GM23338 (cell line): ENCODE measurements around the gene KCNIP2. TPM values are rescaled to one million over a fixed set of nuclear protein-coding genes. Genes with fewer than 3 reads are reported as not detected.

Source experiments
- ATAC-seq: fragments of 200-7000 bp; cut with Tn5 transposase; 3 replicates; pipeline ENCODE4 v1.9.1; 2020
- DNase-seq: peaks from one replicate; pipeline ENCODE4 v3.0.0-alpha.2; 2015; ENCODE audit warnings: low spot score
- H2AFZ ChIP-seq: fragments of 200-600 bp; sonication (generic); 2 replicates; pipeline ENCODE4 v1.8.0; 2016; ENCODE audit warnings: antibody characterized with exemption, mild to moderate bottlenecking, moderate library complexity
- H3F3A ChIP-seq: fragments of 200-600 bp; sonication (generic); replicated peaks from 2 replicates; pipeline ENCODE4 v1.8.0; 2017; ENCODE audit warnings: antibody characterized with exemption, mixed run types, low read depth
- H3K27ac ChIP-seq: fragments of 200-600 bp; sonication (generic); 2 replicates; pipeline ENCODE4 v1.6.1; 2016; ENCODE audit warnings: low read depth
- H3K27me3 ChIP-seq: fragments of 200-600 bp; sonication (generic); 2 replicates; pipeline ENCODE4 v1.8.0; 2016; ENCODE audit warnings: mild to moderate bottlenecking, mixed run types, moderate library complexity; ENCODE audit not compliant: insufficient read depth
- H3K36me3 ChIP-seq: fragments of 200-600 bp; sonication (generic); 2 replicates; pipeline ENCODE4 v1.8.0; 2016; ENCODE audit warnings: mild to moderate bottlenecking; ENCODE audit not compliant: insufficient read depth
- H3K4me1 ChIP-seq: fragments of 200-600 bp; sonication (generic); 2 replicates; pipeline ENCODE4 v1.8.0; 2016; ENCODE audit warnings: mild to moderate bottlenecking, moderate library complexity; ENCODE audit not compliant: insufficient read depth
- H3K4me2 ChIP-seq: fragments of 200-600 bp; sonication (generic); 2 replicates; pipeline ENCODE4 v1.7.1; 2017; ENCODE audit warnings: mixed run types
- H3K4me3 ChIP-seq: fragments of 200-600 bp; sonication (generic); 2 replicates; pipeline ENCODE4 v1.6.1; 2016; ENCODE audit warnings: mixed run types
- H3K79me2 ChIP-seq: fragments of 200-600 bp; sonication (generic); replicated peaks from 2 replicates; pipeline ENCODE4 v1.8.0; 2017; ENCODE audit warnings: mild to moderate bottlenecking; ENCODE audit not compliant: insufficient read depth
- H3K9me2 ChIP-seq: fragments of 200-600 bp; sonication (generic); 2 replicates; pipeline ENCODE4 v1.8.0; 2017; ENCODE audit not compliant: insufficient read depth
- H4K20me1 ChIP-seq: fragments of 200-600 bp; sonication (generic); replicated peaks from 2 replicates; pipeline ENCODE4 v1.8.0; 2017; ENCODE audit warnings: mild to moderate bottlenecking; ENCODE audit not compliant: insufficient read depth
- H3K27ac Mint-ChIP-seq: 2 replicates; pipeline ENCODE4 v1.8.0; 2020; ENCODE audit warnings: inconsistent platforms, mild to moderate bottlenecking, moderate library complexity, mixed read lengths
- H3K27me3 Mint-ChIP-seq: 3 replicates; pipeline ENCODE4 v1.8.0; 2022; ENCODE audit warnings: low read depth, mild to moderate bottlenecking, moderate library complexity, mixed read lengths, inconsistent platforms; ENCODE audit not compliant: insufficient read depth, poor library complexity
- H3K36me3 Mint-ChIP-seq: 3 replicates; pipeline ENCODE4 v1.8.0; 2021; ENCODE audit warnings: low read depth, mild to moderate bottlenecking, inconsistent platforms, moderate library complexity, mixed read lengths
- H3K4me1 Mint-ChIP-seq: 3 replicates; pipeline ENCODE4 v1.8.0; 2020; ENCODE audit warnings: mild to moderate bottlenecking, inconsistent platforms, mixed read lengths
- H3K4me3 Mint-ChIP-seq: 3 replicates; pipeline ENCODE4 v1.8.0; 2021; ENCODE audit warnings: moderate library complexity, mild to moderate bottlenecking, inconsistent platforms, mixed read lengths
- H3K9me3 Mint-ChIP-seq: 3 replicates; pipeline ENCODE4 v1.8.0; 2020; ENCODE audit warnings: moderate library complexity, mild to moderate bottlenecking, inconsistent platforms, mixed read lengths
- CREB1 ChIP-seq: fragments of 250-450 bp; sonication (Bioruptor Pico); IDR thresholded peaks from 2 replicates; pipeline ENCODE4 v1.5.0; 2020; ENCODE audit warnings: low read depth, mild to moderate bottlenecking, moderate library complexity
- EZH2 ChIP-seq: fragments of 200-600 bp; sonication (generic); IDR thresholded peaks from one replicate; pipeline ENCODE4 v1.8.0; 2017; ENCODE audit warnings: antibody characterized with exemption, mild to moderate bottlenecking, low read depth; ENCODE audit not compliant: unreplicated experiment
- EZH2phosphoT487 ChIP-seq: fragments of 200-600 bp; sonication (generic); IDR thresholded peaks from one replicate; pipeline ENCODE4 v1.8.1; 2018; ENCODE audit warnings: antibody characterized with exemption; ENCODE audit not compliant: unreplicated experiment
- JUNB ChIP-seq: IDR thresholded peaks from one replicate; pipeline ENCODE4 v1.6.1; 2016; ENCODE audit warnings: antibody characterized with exemption; ENCODE audit not compliant: unreplicated experiment
- POLR2AphosphoS5 ChIP-seq: IDR thresholded peaks from 2 replicates; pipeline ENCODE4 v1.6.1; 2016; ENCODE audit warnings: antibody characterized with exemption, low read depth
- STAT1 ChIP-seq: IDR thresholded peaks from one replicate; pipeline ENCODE4 v1.6.1; 2016; ENCODE audit warnings: antibody characterized with exemption; ENCODE audit not compliant: unreplicated experiment
- ZNF114 ChIP-seq: fragments of 250-450 bp; sonication (Bioruptor Pico); IDR thresholded peaks from 2 replicates; pipeline ENCODE4 v1.5.0; 2020; ENCODE audit warnings: mild to moderate bottlenecking, moderate library complexity
- ZNF331 ChIP-seq: fragments of 250-450 bp; sonication (Bioruptor Pico); IDR thresholded peaks from 2 replicates; pipeline ENCODE4 v1.5.0; 2020; ENCODE audit warnings: low read depth, mild to moderate bottlenecking, moderate library complexity
- ZNF462 ChIP-seq: fragments of 250-450 bp; sonication (Bioruptor Pico); IDR thresholded peaks from 2 replicates; pipeline ENCODE4 v1.5.0; 2020; ENCODE audit warnings: mild to moderate bottlenecking, moderate library complexity
- polyA plus RNA-seq: library from polyadenylated mRNA; unstranded; fragments of >200 nt; fragmentation: Nextera tagmentation; extraction: Ambion mirVana; gene quantifications from 2 replicates; pipeline ENCODE4 v1.2.1, GENCODE V29; 2016
- total RNA-seq: library from RNA; depleted of rRNA; stranded (reverse); fragments of >200 nt; shearing (Covaris generic); gene quantifications from 2 replicates; pipeline ENCODE4 v1.2.3, GENCODE V29; 2014
- TF ChIP-seq, protein P1 (sequence below), 2 experiments: fragments of 200-600 bp in 1 of 2; sonication (generic) in 1 of 2; conservative IDR thresholded peaks; 2 replicates each; pipeline versions ENCODE4 v1.5.1 to v1.6.1; 2016 to 2017; ENCODE audit warnings: antibody characterized with exemption in 2 of 2, low read depth in 2 of 2, mild to moderate bottlenecking in 2 of 2, moderate library complexity in 1 of 2

The KCNIP2 gene
- total and polyA plus RNA-seq, 2 experiments from 2014 or later, result 2.2 to 2.6 TPM

DNA sequence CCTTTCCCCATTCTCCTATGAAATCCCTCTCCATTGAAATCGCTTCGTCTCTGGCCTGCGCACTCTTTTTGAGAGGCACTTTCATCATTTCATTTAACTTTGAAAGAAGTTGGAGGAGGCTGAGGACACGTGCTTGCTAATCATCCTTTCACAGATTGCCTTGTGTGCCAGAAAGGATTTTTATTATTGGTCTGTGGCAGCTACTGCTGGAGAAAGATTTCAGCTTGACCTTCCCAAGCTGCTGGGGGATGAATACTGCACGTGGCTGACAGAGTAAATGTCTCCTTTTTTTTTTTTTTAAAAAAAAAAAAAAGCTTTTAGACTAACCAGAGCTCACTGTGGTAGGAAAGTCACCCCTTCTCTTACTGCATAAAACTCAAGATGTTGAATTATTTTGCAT is 44.2 kb upstream of the KCNIP2 start:
- Histone ChIP-seq H3K36me3 (no peaks in the 10 kb centered on the region), H3K4me2 (no peak overlapping the region), H3K4me1 (no peaks in the 10 kb centered on the region), H3K27me3 (no peaks in the 10 kb centered on the region), H3K27ac (no peak overlapping the region), H2AFZ (no peak overlapping the region), H3K79me2 (no peaks in the 10 kb centered on the region), H3F3A (no peaks in the 10 kb centered on the region), H4K20me1 (no peaks in the 10 kb centered on the region), H3K4me3 (no peak overlapping the region), H3K9me2 (no peaks in the 10 kb centered on the region)
- H3K27me3 Mint-ChIP-seq, result no peaks in the 10 kb centered on the region
- no peak overlapping the region for H3K27ac Mint-ChIP-seq
- no peaks in the 10 kb centered on the region for H3K36me3 Mint-ChIP-seq
- no peak for TF ChIP-seq ZNF331 (CRISPR knock-in tag)
- no peak for TF ChIP-seq POLR2AphosphoS5
- TF ChIP-seq STAT1, result no peak
- TF ChIP-seq EZH2phosphoT487, result no peak
- H3K4me1 Mint-ChIP-seq, result no peaks in the 10 kb centered on the region
- no peak for DNase-seq
- H3K9me3 Mint-ChIP-seq, result no peaks in the 10 kb centered on the region; the same call in 2 of the 3 replicates
- no peak overlapping the region for H3K4me3 Mint-ChIP-seq
- ATAC-seq, result no peak

GRCh38 chr10:101886521-101887312 is 43.1 kb upstream of the KCNIP2 start:
- Mint-ChIP-seq H3K4me3 (no peak overlapping the region), H3K27me3 (no peaks in the 10 kb centered on the region), H3K9me3 (no peaks in the 10 kb centered on the region; the same call in 2 of the 3 replicates), H3K4me1 (no peaks in the 10 kb centered on the region), H3K36me3 (no peaks in the 10 kb centered on the region), H3K27ac (no peak overlapping the region)
- H3K27ac ChIP-seq, result no peak overlapping the region
- no peak overlapping the region for H2AFZ ChIP-seq
- no peaks in the 10 kb centered on the region for H3K27me3 ChIP-seq
- ATAC-seq (no peak), DNase-seq (no peak)
- H3K36me3 ChIP-seq, result no peaks in the 10 kb centered on the region
- no peaks in the 10 kb centered on the region for H4K20me1 ChIP-seq
- H3K4me1 ChIP-seq, result no peaks in the 10 kb centered on the region
- H3K4me2 ChIP-seq, result no peak overlapping the region
- no peak overlapping the region for H3K4me3 ChIP-seq
- H3F3A ChIP-seq, result no peaks in the 10 kb centered on the region
- H3K9me2 ChIP-seq, result no peaks in the 10 kb centered on the region
- no peaks in the 10 kb centered on the region for H3K79me2 ChIP-seq
- TF ChIP-seq EZH2phosphoT487 (no peak), POLR2AphosphoS5 (no peak), STAT1 (no peak), ZNF462 (CRISPR knock-in tag) (no peak), JUNB (no peak), CREB1 (CRISPR knock-in tag) (no peak), ZNF114 (CRISPR knock-in tag) (no peak), EZH2 (no peak)
- TF ChIP-seq, protein P1, sequence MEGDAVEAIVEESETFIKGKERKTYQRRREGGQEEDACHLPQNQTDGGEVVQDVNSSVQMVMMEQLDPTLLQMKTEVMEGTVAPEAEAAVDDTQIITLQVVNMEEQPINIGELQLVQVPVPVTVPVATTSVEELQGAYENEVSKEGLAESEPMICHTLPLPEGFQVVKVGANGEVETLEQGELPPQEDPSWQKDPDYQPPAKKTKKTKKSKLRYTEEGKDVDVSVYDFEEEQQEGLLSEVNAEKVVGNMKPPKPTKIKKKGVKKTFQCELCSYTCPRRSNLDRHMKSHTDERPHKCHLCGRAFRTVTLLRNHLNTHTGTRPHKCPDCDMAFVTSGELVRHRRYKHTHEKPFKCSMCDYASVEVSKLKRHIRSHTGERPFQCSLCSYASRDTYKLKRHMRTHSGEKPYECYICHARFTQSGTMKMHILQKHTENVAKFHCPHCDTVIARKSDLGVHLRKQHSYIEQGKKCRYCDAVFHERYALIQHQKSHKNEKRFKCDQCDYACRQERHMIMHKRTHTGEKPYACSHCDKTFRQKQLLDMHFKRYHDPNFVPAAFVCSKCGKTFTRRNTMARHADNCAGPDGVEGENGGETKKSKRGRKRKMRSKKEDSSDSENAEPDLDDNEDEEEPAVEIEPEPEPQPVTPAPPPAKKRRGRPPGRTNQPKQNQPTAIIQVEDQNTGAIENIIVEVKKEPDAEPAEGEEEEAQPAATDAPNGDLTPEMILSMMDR (conservative IDR thresholded peaks at IDR 0.05; ENCODE audit: low read depth in 2 of 2), result no peak
